Epithelial cell of esophagus (primary cell): ENCODE data around the gene NBAS.
"Not testable (repeated sequence)": the region's sequence is repeated elsewhere in the genome, so short reads cannot be mapped to it uniquely, and the experiment has no call there.

Source experiments
- DNase-seq: peaks from one replicate; pipeline ENCODE4 v3.0.0; 2010; ENCODE audit warnings: low read depth
- H3K4me3 ChIP-seq: 2 replicates; pipeline ENCODE4 v1.5.1; 2011; ENCODE audit warnings: mild to moderate bottlenecking, low read length, control low read depth
- CTCF ChIP-seq: IDR thresholded peaks from 2 replicates; pipeline ENCODE4 v1.5.1; 2011; ENCODE audit warnings: low read depth, mild to moderate bottlenecking, low read length, control low read depth, inconsistent platforms; ENCODE audit not compliant: insufficient read depth; ENCODE audit errors: missing control alignments

The NBAS gene

GRCh38 chr2:15449556-15450236 lies 111.4 kb downstream of the NBAS start:
- no peak for TF ChIP-seq CTCF
- H3K4me3 ChIP-seq: no peak overlapping the region
- no peak for DNase-seq

GRCh38 chr2:15448250-15448839 lies 112.8 kb downstream of the NBAS start:
- TF ChIP-seq CTCF: no peak
- no peak for DNase-seq
- H3K4me3 ChIP-seq: no peak overlapping the region

GRCh38 chr2:15447381-15447780 lies 113.8 kb downstream of the NBAS start:
- DNase-seq: no peak
- H3K4me3 ChIP-seq: no peak overlapping the region
- no peak for TF ChIP-seq CTCF

GRCh38 chr2:15446961-15447360 lies 114.2 kb downstream of the NBAS start:
- no peak for DNase-seq
- no peak for TF ChIP-seq CTCF
- H3K4me3 ChIP-seq: no peak overlapping the region

GRCh38 chr2:15445891-15446562 lies 115.1 kb downstream of the NBAS start:
- no peak for TF ChIP-seq CTCF
- no peak for DNase-seq
- H3K4me3 ChIP-seq: no peak overlapping the region

- H3K4me3 ChIP-seq, DNase-seq: not testable (repeated sequence)
These were observed 121.2 kb downstream of the NBAS start for GRCh38 chr2:15439768-15440524.

- DNase-seq, H3K4me3 ChIP-seq: not testable (repeated sequence)
These were observed 121.8 kb downstream of the NBAS start for GRCh38 chr2:15439366-15439765.

- H3K4me3 ChIP-seq: no peak overlapping the region
- TF ChIP-seq CTCF: no peak
- DNase-seq: peak; percentile 14
These were observed 124.9 kb downstream of the NBAS start for GRCh38 chr2:15436195-15436594.
